ENCODE measurements around the gene PLP2.
A peak's percentile ranks its signal among the peaks of the same experiment; 100 is the strongest.
"Not testable (repeated sequence)": the region's sequence is repeated elsewhere in the genome, so short reads cannot be mapped to it uniquely, and the experiment has no call there.

Gene PLP2

GRCh38 chrX:49164589-49165360, 6.9 kb upstream of the PLP2 start:
- DNase-seq = no peak

- DNase-seq = peak; percentile 86
Observed at GRCh38 chrX:49165901-49166881, 5.5 kb upstream of the PLP2 start.

GRCh38 chrX:49166914-49167739, 4.6 kb upstream of the PLP2 start:
- DNase-seq = peak; percentile 71

GRCh38 chrX:49167740-49168108, 4.0 kb upstream of the PLP2 start:
- no peak for DNase-seq

GRCh38 chrX:49172280-49172780, 632 bp downstream of the PLP2 start:
- no peak for DNase-seq

GRCh38 chrX:49173544-49173943, 1.8 kb downstream of the PLP2 start:
- not testable (repeated sequence) for DNase-seq

GRCh38 chrX:49174723-49175122, 3.0 kb downstream of the PLP2 start:
- DNase-seq = no peak

- DNase-seq = no peak
Observed at GRCh38 chrX:49175435-49176274, 4.0 kb downstream of the PLP2 start.

- DNase-seq = no peak
Observed at GRCh38 chrX:49176421-49177326, 5.0 kb downstream of the PLP2 start.

GRCh38 chrX:49177338-49177833, 5.7 kb downstream of the PLP2 start:
- no peak for DNase-seq

- no peak for DNase-seq
Observed at GRCh38 chrX:49177873-49178480, 6.3 kb downstream of the PLP2 start.

GRCh38 chrX:49178537-49178936, 6.8 kb downstream of the PLP2 start:
- DNase-seq = no peak

- no peak for DNase-seq
Observed at GRCh38 chrX:49179358-49179757, 7.7 kb downstream of the PLP2 start.

- DNase-seq = no peak
Observed at GRCh38 chrX:49183701-49184281, 12.1 kb downstream of the PLP2 start.

- peak; percentile 97 for DNase-seq
Observed at GRCh38 chrX:49184294-49185281, 12.9 kb downstream of the PLP2 start.

GRCh38 chrX:49186125-49187027, 14.7 kb downstream of the PLP2 start, which contains the start of gene PRICKLE3:
Gene PRICKLE3 (minus strand): TSS chrX:49186373. CDS start chrX:49186297, 76 bp downstream.
- peak; percentile 90 for DNase-seq

- no peak for DNase-seq
Observed at GRCh38 chrX:49187028-49187394, 15.3 kb downstream of the PLP2 start.
